Sigmoid colon (tissue), 4 donors: ENCODE results near the gene MAP2K3.
"Not testable (repeated sequence)": the region's sequence is repeated elsewhere in the genome, so short reads cannot be mapped to it uniquely, and the experiment has no call there.

Experiments
- CTCF ChIP-seq, 4 experiments: fragments of 450-650 bp in 3 of 4; fragments of 200-600 bp in 1 of 4; IDR thresholded peaks; one replicate each; pipeline ENCODE4 v1.5.1; 2016 to 2019; ENCODE audit warnings: antibody characterized with exemption in 4 of 4, mild to moderate bottlenecking in 3 of 4, moderate library complexity in 2 of 4
- POLR2AphosphoS5 ChIP-seq, 4 donors: sonication (generic); formaldehyde crosslinking; IDR thresholded peaks; one replicate each; pipeline ENCODE4 v1.6.1; 2017; ENCODE audit warnings: antibody characterized with exemption in 4 of 4

GRCh38 chr17:21314261-21314664 is 29.8 kb downstream of the MAP2K3 start:
- TF ChIP-seq POLR2AphosphoS5, CTCF (IDR thresholded peaks at IDR 0.05): not testable (repeated sequence)
